OCI-LY1 (cell line): Measurements from ENCODE around the gene NACC2.

Experiments
- H2AFZ ChIP-seq: fragments of 200-600 bp; sonication (generic), shearing (Covaris generic); 2 replicates; pipeline ENCODE4 v1.6.0; 2014; ENCODE audit warnings: antibody characterized with exemption, mild to moderate bottlenecking, low read length
- H3F3A ChIP-seq: fragments of 200-600 bp; sonication (generic), shearing (Covaris generic); 2 replicates; pipeline ENCODE4 v1.6.0; 2014; ENCODE audit warnings: mild to moderate bottlenecking, antibody characterized with exemption, low read length, moderate library complexity; ENCODE audit not compliant: insufficient read depth
- H3K27ac ChIP-seq: fragments of 200-600 bp; sonication (generic); 2 replicates; pipeline ENCODE4 v1.5.1; 2014; ENCODE audit warnings: low read length, mixed run types, mild to moderate bottlenecking, low read depth; ENCODE audit not compliant: poor library complexity, severe bottlenecking
- H3K27me3 ChIP-seq: fragments of 200-600 bp; sonication (generic); 2 replicates; pipeline ENCODE4 v1.6.0; 2014; ENCODE audit warnings: antibody characterized with exemption, mild to moderate bottlenecking, low read length, moderate library complexity; ENCODE audit not compliant: insufficient read depth
- H3K36me3 ChIP-seq: fragments of 200-600 bp; sonication (generic); 2 replicates; pipeline ENCODE4 v1.6.1; 2014; ENCODE audit warnings: mild to moderate bottlenecking, antibody characterized with exemption, low read length, moderate library complexity, mixed read lengths; ENCODE audit not compliant: insufficient read depth
- H3K4me1 ChIP-seq: fragments of 200-600 bp; sonication (generic); 2 replicates; pipeline ENCODE4 v1.5.1; 2014; ENCODE audit warnings: mild to moderate bottlenecking, low read length, moderate library complexity; ENCODE audit not compliant: insufficient read depth, severe bottlenecking
- H3K4me2 ChIP-seq: fragments of 200-600 bp; sonication (generic), shearing (Covaris generic); 2 replicates; pipeline ENCODE4 v1.6.1; 2014; ENCODE audit warnings: low read length
- H3K4me3 ChIP-seq: fragments of 200-600 bp; sonication (generic); 2 replicates; pipeline ENCODE4 v1.5.1; 2014; ENCODE audit warnings: low read length, low read depth, mild to moderate bottlenecking, mixed read lengths; ENCODE audit not compliant: poor library complexity, severe bottlenecking
- H3K79me2 ChIP-seq: fragments of 200-600 bp; shearing (Covaris generic); 2 replicates; pipeline ENCODE4 v1.6.1; 2016; ENCODE audit warnings: mixed run types, low read length, mixed read lengths; ENCODE audit not compliant: insufficient read depth
- H3K9ac ChIP-seq: fragments of 200-600 bp; sonication (generic), shearing (Covaris generic); 2 replicates; pipeline ENCODE4 v1.6.1; 2014; ENCODE audit warnings: mild to moderate bottlenecking, low read length, mixed read lengths
- H3K9me2 ChIP-seq: fragments of 200-600 bp; sonication (generic), shearing (Covaris generic); 2 replicates; pipeline ENCODE4 v1.6.1; 2014; ENCODE audit warnings: low read depth, mild to moderate bottlenecking, low read length, mixed read lengths
- H3K9me3 ChIP-seq: fragments of 200-600 bp; shearing (Covaris generic); 2 replicates; pipeline ENCODE4 v1.6.1; 2014; ENCODE audit warnings: low read length, mixed read lengths
- H4K20me1 ChIP-seq: fragments of 200-600 bp; sonication (generic), shearing (Covaris generic); 2 replicates; pipeline ENCODE4 v1.6.0; 2016; ENCODE audit warnings: mild to moderate bottlenecking, low read length; ENCODE audit not compliant: insufficient read depth
- EZH2 ChIP-seq: fragments of 200-600 bp; sonication (generic), shearing (Covaris generic); IDR thresholded peaks from 2 replicates; pipeline ENCODE4 v1.8.0; 2017; ENCODE audit warnings: borderline replicate concordance, mixed run types, mild to moderate bottlenecking, antibody characterized with exemption, low read length, moderate library complexity, mixed read lengths
- TF ChIP-seq, protein P1 (sequence below): fragments of 200-600 bp; sonication (generic), shearing (Covaris generic); IDR thresholded peaks from 2 replicates; pipeline ENCODE4 v1.5.1; 2017; ENCODE audit warnings: mild to moderate bottlenecking, antibody characterized with exemption, low read length, moderate library complexity, mixed read lengths

Gene NACC2

DNA sequence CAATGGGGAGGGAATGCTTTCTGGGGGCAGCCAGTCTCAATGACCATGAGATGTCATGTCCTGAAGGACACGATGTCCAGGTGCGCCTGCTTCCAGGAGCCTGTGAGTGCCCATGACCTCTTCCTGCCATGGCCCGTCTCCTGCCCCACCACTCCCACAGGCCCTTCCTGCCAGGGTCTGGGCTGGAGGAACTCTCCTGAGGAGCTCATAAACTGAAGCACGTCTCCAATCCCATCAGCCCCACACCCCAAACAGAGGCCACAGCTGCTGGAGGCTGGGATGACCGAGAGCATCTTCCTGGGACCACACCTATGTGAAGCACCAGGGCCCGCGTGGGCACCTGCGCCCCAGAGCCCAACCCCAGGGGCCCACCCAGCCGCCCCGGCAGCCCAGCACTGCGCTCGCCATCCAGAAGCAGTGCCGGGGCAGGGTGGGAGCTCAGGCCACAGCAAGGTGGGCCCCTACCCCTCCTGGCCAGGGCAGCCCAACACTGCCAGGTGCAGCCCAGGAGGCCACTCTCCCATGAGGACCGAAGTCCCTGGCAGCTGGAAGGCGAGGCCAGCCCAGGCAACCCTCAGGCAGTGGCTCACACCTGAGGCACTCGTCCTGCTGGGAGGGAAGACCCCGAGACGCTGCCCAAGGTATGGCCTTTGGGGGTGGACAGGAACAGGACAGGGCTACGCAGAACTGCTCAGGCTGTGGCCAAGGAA lies 80.0 kb downstream of the NACC2 start:
- Histone ChIP-seq H4K20me1 (no peaks in the 10 kb centered on the region), H3K27ac (no peak overlapping the region), H3F3A (no peaks in the 10 kb centered on the region), H3K9me3 (no peaks in the 10 kb centered on the region), H3K27me3 (peaks cover 5% of the 10 kb centered on the region; the same call in 1 of the 2 replicates), H3K36me3 (no peaks in the 10 kb centered on the region), H3K4me2 (no peak overlapping the region), H3K9me2 (no peaks in the 10 kb centered on the region), H3K9ac (no peak overlapping the region), H2AFZ (no peak overlapping the region), H3K79me2 (no peaks in the 10 kb centered on the region), H3K4me1 (peaks cover 23% of the 10 kb centered on the region), H3K4me3 (no peak overlapping the region)
- TF ChIP-seq, protein P1, sequence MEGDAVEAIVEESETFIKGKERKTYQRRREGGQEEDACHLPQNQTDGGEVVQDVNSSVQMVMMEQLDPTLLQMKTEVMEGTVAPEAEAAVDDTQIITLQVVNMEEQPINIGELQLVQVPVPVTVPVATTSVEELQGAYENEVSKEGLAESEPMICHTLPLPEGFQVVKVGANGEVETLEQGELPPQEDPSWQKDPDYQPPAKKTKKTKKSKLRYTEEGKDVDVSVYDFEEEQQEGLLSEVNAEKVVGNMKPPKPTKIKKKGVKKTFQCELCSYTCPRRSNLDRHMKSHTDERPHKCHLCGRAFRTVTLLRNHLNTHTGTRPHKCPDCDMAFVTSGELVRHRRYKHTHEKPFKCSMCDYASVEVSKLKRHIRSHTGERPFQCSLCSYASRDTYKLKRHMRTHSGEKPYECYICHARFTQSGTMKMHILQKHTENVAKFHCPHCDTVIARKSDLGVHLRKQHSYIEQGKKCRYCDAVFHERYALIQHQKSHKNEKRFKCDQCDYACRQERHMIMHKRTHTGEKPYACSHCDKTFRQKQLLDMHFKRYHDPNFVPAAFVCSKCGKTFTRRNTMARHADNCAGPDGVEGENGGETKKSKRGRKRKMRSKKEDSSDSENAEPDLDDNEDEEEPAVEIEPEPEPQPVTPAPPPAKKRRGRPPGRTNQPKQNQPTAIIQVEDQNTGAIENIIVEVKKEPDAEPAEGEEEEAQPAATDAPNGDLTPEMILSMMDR, result no peak
- TF ChIP-seq EZH2, result no peak

DNA sequence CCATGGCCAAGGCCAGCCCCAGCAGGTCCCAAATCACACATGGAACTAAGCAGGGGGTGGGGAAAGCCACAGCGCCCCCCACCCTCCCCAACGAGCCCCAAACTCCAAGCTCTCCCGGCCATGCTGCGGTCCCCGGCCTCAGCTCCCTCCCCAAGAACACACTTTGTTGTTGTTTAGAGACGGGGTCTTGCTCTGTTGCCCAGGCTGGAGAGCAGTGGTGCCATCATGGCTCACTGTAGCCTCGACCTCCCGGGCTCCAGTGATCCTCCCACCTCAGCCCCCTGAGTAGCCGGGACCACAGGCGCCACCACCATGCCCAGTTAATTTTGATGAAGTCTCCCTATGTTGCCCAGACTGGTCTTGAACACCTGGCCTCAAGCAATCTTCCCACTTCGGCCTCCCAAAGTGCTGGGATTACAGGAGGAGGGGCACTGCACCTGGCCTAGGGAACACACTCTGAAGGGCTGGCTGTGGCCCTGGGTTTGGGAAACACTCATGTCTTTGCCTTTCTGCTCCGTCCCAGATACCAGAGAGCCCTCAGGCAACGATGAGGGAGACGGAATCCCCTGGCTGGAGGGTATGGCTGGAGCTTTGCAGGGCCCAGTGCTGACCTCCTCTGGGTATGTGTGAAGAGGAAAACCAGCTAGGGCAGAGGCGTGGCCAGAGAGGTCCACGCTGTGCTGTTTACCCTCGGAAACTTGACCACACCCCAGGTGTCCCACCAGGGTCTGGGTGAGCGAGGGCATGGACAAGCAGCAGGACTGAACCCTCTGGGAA lies 80.8 kb downstream of the NACC2 start:
- H4K20me1 ChIP-seq, result no peaks in the 10 kb centered on the region
- no peak overlapping the region for H3K4me2 ChIP-seq
- H3K4me1 ChIP-seq, result peaks cover 23% of the 10 kb centered on the region
- H3K27me3 ChIP-seq, result peaks cover 5% of the 10 kb centered on the region; the same call in 1 of the 2 replicates
- no peaks in the 10 kb centered on the region for H3K36me3 ChIP-seq
- H3K9ac ChIP-seq, result no peak overlapping the region
- no peaks in the 10 kb centered on the region for H3K79me2 ChIP-seq
- no peak overlapping the region for H3K27ac ChIP-seq
- no peaks in the 10 kb centered on the region for H3K9me3 ChIP-seq
- H3K9me2 ChIP-seq, result no peaks in the 10 kb centered on the region
- no peak overlapping the region for H3K4me3 ChIP-seq
- H3F3A ChIP-seq, result no peaks in the 10 kb centered on the region
- no peak for TF ChIP-seq EZH2
- TF ChIP-seq, protein P1, result no peak
- H2AFZ ChIP-seq, result no peak overlapping the region

DNA sequence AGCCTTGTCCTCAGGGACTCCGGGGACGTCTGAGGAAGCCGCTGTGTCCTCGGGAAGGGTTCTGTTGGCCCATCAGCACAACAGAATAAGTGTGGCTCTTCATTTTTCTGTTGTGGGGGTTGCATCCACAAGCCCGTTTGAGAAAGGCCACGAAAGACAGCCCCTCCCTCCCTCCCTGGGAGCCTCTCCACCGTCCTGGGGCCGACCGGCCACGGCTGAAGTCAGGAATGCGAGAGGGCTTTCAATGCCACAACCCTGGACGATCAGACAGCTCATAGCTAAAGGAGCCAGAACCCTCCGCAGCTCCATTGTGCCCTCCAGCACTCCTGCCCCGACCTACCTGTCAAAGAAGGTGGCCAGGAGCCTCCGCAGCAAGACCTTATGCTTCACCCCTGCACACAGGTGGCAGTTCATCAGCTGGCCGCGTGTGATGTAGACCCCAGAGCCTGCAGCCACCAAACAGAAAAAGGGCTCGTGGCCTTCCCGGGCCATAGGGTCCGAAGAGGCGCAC lies 81.5 kb downstream of the NACC2 start:
- Histone ChIP-seq H3K4me3 (no peak overlapping the region), H3K27ac (peak overlapping the region; percentile 87), H2AFZ (no peak overlapping the region), H3F3A (no peaks in the 10 kb centered on the region), H3K27me3 (peaks cover 5% of the 10 kb centered on the region; the same call in 1 of the 2 replicates), H3K36me3 (no peaks in the 10 kb centered on the region), H3K9ac (no peak overlapping the region), H3K79me2 (no peaks in the 10 kb centered on the region), H3K4me2 (peak overlapping the region; percentile 35), H3K9me3 (no peaks in the 10 kb centered on the region), H3K4me1 (peaks cover 23% of the 10 kb centered on the region), H4K20me1 (no peaks in the 10 kb centered on the region), H3K9me2 (no peaks in the 10 kb centered on the region)
- TF ChIP-seq, protein P1, result no peak
- TF ChIP-seq EZH2, result no peak
